NOMO-1 treated with DMSO at 0.1 percent for 48 hours (cell line): ENCODE data around the gene AFF1.
A peak's percentile ranks its signal among the peaks of the same experiment; 100 is the strongest.
"Not testable (repeated sequence)": the region's sequence is repeated elsewhere in the genome, so short reads cannot be mapped to it uniquely, and the experiment has no call there.

ENCODE experiments used
- DNase-seq: peaks from one replicate; lab custom pipeline; 2025; ENCODE audit not compliant: unreplicated experiment; lab: John Stamatoyannopoulos, UW

AFF1 gene

DNA sequence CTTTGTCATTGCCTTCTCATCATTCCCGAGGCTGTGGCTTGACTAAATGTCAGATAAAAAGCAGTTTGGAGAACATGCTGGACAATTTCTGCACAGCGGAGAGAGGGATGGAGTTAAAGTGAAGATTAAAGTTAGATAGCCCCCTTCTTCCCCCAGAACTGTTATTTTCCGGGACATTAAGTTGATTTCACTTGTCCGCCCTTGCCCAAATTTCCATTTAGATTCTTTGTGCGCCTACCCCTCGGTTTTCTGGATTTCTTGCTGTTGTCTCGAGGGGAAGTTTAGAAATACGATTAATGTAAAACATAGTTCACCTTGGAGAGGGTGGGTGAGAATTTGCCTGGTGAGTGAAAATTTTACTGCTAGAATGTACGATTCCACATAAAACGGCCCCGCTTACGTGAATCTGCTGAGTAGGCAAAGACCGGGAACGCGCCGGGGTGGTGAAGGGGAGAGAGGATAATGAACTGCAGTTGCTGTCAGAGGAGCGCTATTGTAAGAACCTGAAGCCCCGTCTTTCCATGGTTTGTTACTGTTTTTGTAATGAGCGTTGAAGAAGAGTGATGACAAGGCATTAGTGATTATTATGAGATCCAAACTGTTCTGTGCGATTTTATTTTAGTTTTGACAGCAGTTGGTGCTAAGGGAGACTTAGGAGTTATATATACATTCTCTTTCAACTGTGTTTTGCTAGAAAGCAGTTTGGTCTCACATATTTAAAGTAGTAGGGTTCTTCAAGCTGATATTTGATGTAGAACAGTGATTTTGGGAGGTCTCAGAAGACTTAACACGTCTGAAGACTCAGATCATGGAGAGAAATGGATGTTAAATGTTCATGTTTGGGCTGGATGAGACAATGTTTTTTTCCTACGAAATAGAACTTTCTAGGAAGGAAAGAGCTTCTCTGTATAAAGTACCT is 73.0 kb downstream of the AFF1 start:
- DNase-seq, result peak; percentile 29

DNA sequence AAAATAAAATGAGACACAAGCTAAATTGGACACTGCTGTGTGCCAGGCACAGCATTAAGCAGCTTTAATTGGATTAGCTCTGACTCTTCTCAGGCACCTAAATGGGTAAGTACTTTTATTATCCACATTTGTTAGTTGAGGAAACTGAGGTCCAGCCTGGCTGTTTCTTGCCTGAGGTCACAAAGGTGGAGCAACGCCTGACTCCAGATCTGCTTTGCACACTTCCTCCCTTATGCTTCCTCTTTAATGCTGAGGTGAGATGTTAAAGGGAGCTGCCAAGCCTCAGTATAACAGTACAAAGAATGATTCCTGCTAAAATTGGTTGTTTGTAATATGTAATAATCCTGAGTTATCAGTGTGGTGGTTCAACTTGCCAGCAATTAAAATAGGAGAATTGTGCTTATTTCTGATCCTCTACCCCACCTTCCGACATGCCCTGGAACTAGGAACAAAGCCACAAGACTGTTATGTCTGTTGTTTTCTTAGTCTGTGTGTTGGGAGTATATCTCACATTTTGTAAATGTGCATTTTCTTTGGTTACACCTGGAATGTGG is 74.4 kb downstream of the AFF1 start:
- peak; percentile 66 for DNase-seq

DNA sequence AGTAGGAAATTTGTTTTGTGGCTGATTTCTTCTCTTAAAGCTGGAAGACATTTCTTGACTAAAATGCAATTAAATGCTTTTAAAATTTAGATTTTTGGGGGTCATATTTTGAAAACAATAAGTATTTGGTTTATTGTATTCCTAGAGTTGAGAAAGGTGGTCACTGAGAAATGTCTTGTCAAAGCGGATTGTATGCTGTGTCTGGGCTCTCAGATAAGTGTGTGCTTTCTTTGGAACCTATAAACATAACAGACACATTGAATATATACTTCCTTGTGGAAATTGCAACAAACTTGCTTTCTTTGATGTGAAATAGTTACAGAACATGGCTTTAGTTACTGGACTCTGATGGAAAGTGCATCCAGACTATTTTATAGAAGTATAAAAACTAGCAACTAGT is 75.4 kb downstream of the AFF1 start:
- no peak for DNase-seq

DNA sequence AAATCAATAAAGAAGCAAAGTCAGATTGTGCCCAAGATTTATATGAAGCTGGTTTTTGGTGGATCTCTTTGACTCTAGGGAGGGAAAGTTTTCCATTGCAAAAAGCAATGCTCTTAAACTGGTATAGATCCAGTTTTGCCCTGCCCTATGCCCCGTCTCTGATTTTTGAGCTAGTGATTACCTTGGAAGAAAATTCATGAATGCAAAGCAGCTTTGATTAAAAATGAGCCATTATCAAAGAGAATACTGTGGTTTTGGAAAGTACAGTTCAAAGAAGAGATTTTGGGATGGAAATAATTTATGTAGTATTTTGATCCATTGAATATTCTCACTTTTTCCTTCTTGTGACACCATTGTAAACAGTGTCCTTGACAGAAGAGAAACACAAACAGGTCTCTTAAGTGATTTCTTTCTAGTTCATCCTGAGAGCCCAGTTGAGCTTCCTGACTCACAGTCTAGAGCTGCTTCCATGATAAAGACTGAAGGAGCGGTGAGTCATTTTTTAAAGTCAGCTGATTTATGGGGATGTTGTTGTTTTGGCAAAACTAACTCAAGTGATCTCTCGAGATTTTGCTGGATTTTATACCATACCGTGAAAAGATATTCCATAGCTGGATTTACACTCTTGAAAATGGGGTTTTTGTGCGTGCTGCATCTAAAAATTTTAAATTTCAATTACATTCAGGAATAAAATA is 76.7 kb downstream of the AFF1 start:
- peak; percentile 12 for DNase-seq

DNA sequence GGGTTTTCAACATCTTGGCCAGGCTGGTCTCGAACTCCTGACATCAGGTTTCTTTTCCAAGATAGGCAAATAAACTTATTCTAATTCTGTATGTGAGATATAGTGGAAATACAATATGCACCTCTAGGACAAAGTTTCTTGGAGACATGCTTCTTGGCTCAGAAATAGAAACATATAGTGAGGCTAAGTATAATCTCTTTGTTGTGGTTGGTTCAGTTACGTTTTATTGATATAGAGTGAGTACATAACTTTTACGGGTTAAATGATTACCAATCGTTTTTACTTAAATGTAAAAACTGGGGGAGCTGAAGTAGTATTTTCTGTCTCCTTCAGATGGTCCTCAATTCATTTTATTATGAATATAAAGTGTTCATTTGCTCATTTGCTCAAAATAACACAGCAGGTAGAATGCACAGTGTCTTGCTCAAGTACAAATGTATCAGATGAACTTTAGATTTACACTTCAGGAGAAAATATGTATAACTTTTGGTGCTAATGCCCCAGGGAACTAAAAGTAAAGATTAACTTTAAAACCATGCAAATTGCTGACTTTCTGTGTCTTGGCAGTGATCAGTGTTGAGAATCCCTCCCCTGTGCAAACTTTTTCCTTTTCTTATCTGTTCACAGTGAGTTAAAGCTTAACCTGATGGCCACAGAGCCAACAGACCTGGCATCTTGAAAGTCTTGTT is 77.6 kb downstream of the AFF1 start:
- no peak for DNase-seq

DNA sequence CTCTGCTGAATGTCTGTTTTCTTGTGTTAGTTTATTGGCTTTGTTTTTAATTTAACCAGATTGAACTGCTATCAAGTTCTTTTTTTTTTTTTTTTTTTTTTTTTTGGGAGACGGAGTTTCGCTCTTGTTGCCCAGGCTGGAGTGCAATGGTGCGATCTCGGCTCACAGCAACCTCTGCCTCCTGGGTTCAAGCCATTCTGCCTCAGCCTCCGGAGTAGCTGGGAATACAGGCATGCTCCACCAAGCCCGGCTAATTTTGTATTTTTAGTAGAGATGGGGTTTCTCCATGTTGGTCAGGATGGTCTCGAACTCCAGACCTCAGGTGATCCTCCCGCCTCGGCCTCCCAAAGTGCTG is 78.1 kb downstream of the AFF1 start:
- not testable (repeated sequence) for DNase-seq

DNA sequence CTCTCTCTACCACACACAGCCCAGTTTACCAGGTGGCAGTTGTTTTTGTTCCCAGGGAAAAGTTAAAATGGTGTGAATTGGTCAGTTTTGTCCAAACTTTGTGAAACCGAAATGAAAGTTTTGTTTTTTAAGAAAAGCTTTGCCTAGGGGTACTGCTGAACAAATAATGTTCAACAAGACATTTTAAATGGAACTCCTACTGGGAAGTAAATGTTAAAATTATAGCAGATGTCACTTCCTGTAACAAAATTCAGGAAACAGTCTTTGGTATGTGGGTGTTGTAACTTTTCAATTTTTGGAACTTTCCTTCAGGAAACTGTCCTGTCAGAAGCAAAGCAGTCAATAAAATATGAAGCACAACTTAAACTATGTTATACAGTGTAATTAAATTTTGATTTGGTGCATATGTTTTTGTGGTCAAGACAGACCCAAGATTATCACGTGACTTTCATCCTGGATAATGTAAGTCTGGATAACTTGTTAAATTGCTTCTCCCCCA is 79.5 kb downstream of the AFF1 start:
- no peak for DNase-seq

DNA sequence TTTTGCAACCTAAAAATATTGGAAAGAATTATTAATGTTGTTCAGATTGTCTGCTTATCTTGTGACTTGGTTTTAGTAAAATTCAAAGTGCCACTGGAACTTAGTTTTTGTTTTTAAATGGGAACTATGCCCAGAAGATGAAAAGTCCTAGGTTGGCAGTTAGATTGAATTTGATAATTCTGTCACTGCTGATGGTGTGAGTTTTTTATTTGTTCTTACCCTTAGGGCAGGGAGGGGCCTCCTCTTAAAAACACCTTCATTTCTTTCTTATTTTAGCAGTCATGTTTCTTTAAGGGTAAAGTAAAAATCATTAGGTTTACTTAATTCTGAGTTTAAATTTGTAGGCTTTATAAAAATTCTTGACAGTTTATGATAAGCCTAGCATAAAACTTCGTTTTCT is 80.6 kb downstream of the AFF1 start:
- DNase-seq, result no peak

DNA sequence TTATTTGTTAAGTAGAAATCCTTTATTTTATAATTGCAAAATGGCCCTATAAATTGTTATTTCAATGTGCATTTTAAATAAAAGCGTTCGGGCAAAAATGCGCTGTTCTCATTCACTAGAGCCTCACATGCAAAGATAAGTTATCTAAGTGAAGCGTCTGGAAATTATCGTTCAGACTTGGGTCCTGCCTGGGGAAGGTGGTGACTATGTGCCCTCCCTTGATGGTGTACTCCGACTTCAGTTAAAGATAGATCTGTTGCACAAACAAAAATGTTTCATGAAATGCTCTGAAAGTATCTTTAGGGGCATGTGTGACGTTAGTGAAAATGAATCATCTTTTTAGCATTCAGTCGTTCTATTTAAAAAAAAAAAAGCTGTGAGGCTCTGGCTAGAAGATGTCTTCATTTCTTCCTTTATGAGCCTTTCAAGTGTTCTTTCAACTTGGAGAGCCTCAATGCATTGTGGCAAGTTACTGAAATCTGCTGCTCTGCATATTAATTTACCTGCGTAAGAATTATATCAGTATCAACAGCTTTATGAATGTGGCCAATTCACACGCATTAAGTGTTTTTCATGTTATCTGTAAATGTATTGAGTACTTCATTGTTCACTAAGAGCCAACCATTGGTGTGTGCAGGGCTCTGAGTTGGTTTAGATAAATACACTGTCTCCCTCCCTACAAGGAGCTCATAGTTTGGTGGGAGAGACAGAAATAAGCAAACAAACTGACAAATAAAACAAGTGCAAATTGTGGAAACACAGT is 83.0 kb downstream of the AFF1 start:
- no peak for DNase-seq

DNA sequence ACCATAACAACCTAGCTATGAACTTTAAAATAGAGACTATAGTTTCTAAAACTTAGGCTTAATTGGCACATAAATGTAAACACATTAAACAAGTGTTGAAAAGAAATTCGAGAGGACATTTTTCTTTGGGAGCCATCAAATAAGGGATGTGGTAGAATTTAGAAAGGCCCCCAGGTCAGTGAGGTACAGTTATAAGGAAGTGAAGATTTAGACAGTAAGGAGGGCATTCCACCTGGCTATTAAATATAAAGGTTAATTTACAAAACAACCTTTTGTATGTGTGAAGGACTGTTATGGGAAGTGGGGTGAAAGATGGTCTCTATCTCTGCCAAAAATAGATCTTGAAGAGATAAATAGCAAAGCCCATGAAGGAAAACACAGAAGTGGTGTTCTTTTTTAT is 83.9 kb downstream of the AFF1 start:
- DNase-seq, result no peak

DNA sequence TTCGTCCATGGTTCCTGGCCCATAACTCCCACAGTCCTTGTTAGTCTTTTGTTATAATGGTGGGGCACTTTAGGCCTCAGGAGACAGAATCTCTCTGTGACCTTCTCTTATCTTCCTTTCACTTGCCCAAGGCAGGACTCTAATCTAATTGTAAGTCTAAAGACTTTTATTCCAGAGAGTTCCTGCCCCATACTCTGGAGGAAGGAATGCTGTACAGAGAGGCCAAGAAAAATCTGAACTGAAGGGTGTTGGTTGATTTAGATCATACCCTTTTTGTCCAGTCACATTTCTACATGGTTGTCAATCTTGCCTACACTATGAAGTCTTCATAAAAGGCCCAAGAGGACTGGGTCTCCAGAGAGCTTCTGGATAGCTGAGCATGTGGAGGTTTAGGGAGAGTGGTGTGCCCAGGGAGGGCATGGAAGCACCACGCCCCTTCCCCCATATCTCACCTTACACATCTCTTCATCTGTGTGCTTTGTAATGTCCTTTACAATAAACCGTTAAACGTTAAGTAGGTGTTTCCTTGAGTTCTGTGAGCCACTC is 84.5 kb downstream of the AFF1 start:
- DNase-seq, result no peak

DNA sequence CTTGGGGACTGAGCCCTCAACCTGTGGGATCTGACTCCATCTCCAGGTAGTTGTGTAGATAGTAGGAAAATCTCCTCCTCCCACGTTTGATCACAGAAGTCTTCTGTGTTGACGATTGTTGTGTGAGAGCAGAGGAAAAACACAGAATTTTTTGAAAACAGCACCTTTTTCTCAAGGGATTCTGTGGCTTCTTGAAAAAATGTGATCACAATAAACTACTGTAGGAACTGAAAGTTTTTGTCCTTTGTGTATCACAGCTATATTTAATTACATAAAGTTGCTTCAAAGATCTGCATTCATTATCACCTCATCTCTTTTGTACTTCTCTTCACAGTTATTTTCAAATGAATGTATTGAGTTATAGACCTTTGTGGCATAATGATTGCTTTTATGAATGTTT is 85.1 kb downstream of the AFF1 start:
- DNase-seq, result no peak

DNA sequence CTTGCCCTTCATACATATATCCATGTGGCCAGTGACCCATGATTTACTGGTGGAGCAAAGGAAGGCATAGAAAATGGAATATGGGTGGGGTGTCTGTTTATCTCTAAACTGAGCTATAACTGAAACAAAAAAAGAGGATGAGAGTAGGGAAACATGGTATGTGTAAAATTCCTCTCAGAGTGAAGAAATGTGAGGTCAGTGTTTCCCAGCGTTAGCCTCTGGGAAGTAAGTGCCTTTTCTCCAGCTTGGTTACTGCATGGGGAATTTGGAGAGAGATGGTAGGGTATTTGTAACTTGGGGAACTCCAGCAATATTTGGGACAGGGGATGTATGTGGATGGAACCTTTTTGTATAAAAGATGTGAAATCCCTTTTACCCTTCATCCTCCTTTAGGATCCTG is 89.4 kb downstream of the AFF1 start:
- no peak for DNase-seq

DNA sequence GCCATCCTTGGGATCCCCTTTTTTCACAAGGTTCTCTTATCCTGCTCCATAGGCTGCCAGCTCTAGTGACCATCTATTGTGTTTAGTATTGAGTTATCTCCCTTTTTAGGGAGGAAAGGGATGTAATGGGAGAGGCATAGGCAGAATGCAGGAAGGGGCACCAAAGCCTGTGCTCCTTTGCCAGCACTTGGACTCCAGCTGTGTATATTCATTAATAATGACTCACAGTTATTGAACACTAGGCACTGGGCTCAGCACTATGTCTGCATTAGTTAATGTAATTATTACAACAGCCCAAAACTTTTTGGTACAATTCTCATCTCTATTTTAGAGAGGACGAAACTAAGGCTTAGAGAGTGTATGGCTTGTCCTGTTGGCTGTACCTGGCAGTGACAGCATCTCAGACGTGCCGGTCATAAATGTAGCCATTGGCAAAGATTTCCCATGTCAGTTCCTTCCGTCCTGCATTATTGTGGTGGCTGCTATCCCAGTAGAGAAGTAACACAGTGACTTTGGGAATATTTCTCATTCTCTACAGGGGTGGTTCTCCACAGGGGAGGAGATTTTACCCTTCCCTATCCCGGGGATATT is 90.3 kb downstream of the AFF1 start:
- DNase-seq, result no peak

DNA sequence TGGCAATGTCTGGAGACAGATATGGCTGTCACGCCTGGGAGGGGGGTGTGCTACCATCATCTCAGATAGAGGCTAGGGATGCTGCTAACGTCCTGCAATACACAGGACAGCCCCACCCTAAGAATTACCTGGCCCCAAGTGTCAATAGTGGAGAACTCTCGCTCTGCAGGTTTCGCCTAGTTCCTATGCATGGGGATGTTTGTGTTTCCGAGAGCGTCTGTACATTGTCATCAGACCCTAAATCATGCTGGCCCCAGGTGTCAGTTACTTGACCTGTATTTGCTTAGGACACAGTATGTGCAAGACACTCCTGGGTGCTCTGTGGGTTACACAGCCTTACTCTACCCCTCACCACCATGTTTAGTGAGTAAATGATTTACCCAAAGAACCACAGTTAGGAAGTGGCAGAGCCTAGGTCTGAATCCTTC is 90.8 kb downstream of the AFF1 start:
- no peak for DNase-seq

DNA sequence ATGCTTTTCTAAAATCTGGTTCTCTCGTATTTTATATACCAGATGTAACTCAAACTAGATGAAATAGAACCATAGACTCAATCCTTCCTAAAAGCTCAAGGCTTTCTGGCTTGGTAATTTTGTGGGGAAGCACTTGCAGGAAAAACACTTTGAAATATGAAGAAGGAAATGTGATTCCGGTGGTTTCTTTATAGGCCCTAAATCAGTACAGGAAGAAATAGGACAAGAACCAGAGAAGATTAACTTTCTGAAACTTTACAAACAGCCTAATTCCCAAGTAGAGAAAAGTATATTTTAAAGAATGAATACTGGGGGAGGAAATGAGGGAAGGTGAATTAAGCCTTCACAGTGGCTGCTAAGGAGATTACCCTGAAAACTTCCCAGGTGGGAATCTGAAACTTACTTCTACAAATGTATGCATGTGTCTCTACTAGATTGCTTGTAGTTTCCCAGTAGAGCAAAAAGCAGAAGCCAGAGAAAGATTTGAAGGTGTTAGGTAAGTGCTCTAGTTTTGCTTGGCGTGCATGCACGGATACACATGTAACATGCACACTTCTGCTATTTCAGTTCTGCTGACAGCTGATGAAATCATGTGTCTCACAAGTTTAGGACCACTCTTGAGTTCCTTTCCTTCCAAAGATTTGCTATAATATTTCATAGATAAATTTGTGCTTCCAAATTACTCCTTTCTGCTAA is 92.1 kb downstream of the AFF1 start:
- peak; percentile 94 for DNase-seq

DNA sequence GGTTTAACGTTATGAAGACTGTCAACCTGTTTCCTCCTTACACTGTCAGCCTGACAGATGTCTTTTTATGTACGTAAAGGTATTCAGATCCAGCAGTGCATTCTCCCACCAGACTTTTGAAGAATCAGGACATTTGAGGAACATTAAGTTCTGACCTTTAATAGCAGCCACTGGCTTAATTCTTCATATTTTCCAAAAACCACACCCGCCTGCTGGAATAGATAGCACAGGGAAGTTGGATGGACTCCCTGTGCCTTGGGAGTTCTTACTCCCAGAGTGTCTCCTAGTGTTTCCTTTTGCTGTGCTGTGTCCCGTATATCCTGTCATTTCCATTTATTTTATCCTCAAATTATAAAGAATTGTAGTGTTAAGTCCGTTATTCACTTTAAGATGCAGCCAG is 94.5 kb downstream of the AFF1 start:
- no peak for DNase-seq

DNA sequence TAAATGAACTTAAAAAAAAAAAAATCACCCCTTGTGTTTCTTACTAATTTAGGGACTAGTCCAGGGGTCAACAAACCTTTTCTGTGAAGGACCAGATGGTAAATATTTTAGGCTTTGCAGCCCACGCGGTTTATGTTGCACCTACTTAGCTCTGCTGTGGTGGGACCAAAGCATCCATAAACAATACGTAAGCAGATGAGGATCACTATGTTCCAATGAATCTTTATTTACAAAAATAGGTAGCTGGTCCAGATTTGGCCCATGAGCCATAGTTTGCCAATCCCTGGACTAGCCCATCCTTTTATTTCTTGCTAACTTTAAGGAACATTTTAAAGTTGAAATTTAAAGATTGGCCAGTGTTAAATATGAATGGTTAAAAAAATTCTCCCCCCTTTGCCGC is 95.3 kb downstream of the AFF1 start:
- DNase-seq, result no peak

DNA sequence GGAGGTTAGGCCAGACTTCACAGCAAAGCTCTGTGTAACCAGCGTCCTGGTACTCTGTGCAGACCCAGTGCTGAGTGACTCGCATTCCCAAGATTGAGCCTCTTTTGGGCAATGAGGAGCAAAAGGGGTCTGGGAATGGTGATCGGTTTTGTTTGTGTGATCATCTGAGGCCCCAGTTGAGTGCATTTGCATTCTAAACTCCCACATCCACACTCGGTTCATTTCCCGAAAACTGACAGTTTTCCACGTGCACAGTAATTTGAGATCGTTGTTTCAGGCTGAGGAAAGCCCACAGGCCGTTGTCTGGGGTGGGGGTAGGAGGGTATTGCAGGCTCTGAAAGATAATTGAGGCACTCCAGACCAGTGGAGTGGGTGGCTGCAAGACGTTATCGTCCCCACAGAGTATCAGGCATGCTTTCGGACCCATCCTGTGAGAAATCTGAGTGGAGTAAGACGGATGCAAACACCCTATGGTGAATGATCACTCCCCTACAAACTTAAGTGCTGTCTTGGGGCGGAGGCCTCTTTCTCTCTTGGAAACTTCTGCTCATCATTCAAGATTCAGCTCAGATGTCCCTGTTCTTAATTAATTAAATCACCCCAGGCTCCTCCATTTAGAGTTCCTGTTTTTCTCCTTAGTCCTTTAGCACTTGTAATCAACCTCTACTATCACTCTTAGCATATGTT is 96.1 kb downstream of the AFF1 start:
- DNase-seq, result no peak
